H1 (cell line): Measurements from ENCODE around the gene SNTG2. TPM values are rescaled to one million over a fixed set of nuclear protein-coding genes. Genes with fewer than 3 reads are reported as not detected.

ENCODE experiments used
- CBX8 ChIP-seq: fragments of 300-800, 300-1000 bp; sonication (generic); IDR thresholded peaks from 2 replicates; pipeline ENCODE4 v1.7.1; 2016; ENCODE audit warnings: low read depth, low read length, borderline replicate concordance
- CHD2 ChIP-seq: IDR thresholded peaks from 2 replicates; pipeline ENCODE4 v1.6.1; 2012; ENCODE audit warnings: low read length, improper control_type of control experiment
- EP300 ChIP-seq, 2 experiments: IDR thresholded peaks; 1 replicate in 1 of 2; 2 replicates in 1 of 2; pipeline ENCODE4 v1.6.1; 2011 to 2012; ENCODE audit warnings: low read depth in 2 of 2, low read length in 2 of 2, mild to moderate bottlenecking in 2 of 2, borderline replicate concordance in 1 of 2, inconsistent platforms in 1 of 2, moderate library complexity in 1 of 2
- MAFK ChIP-seq: IDR thresholded peaks from 2 replicates; pipeline ENCODE4 v1.6.1; 2012; ENCODE audit warnings: low read depth, mild to moderate bottlenecking, improper control_type of control experiment, low read length
- RAD21 ChIP-seq, 2 experiments: IDR thresholded peaks in 1 of 2; conservative IDR thresholded peaks in 1 of 2; 2 replicates each; pipeline ENCODE4 v1.6.1; 2011; ENCODE audit warnings: low read depth in 2 of 2, low read length in 2 of 2, improper control_type of control experiment in 1 of 2, inconsistent platforms in 1 of 2, mild to moderate bottlenecking in 1 of 2, moderate library complexity in 1 of 2
- RFX5 ChIP-seq: IDR thresholded peaks from 2 replicates; pipeline ENCODE4 v1.6.1; 2011; ENCODE audit warnings: low read depth, low read length, improper control_type of control experiment, borderline replicate concordance
- RNF2 ChIP-seq: fragments of 200-900, 300-1000 bp; sonication (generic); IDR thresholded peaks from 2 replicates; pipeline ENCODE4 v1.7.1; 2016; ENCODE audit warnings: borderline replicate concordance, low read depth, mild to moderate bottlenecking, antibody characterized with exemption, low read length; ENCODE audit not compliant: poor library complexity, severe bottlenecking; ENCODE audit errors: missing control alignments
- TAF1 ChIP-seq: IDR thresholded peaks from 2 replicates; pipeline ENCODE4 v1.6.1; 2011; ENCODE audit warnings: mild to moderate bottlenecking, low read depth, low read length
- TCF12 ChIP-seq: IDR thresholded peaks from 2 replicates; pipeline ENCODE4 v1.6.1; 2011; ENCODE audit warnings: low read depth, mild to moderate bottlenecking, low read length
- polyA plus RNA-seq, 7 experiments: library from polyadenylated mRNA; depleted of rRNA in 3 of 7; stranded (reverse) in 5 of 7; unstranded in 2 of 7; fragments of >200 nt in 5 of 7; fragments of 200-250 nt in 2 of 7; gene quantifications; 1 replicate in 5 of 7; 2 replicates in 1 of 7; 4 replicates in 1 of 7; pipeline versions ENCODE4 v1.2.1 to v1.2.3, GENCODE V29; 2011 to 2013; ENCODE audit warnings: missing spikeins in 2 of 7, mixed read lengths in 2 of 7
- total RNA-seq: library from RNA; stranded (reverse); fragmentation: NEBNext Ultra II Directional; extraction: Animal tissue kit (Norgen Biotek cat#: 25700); gene quantifications from 2 replicates; pipeline ENCODE4 v1.2.1, GENCODE V29; 2021
- TF ChIP-seq, protein P1 (sequence below): fragments of 300-600 bp; sonication (generic); IDR thresholded peaks from 2 replicates; pipeline ENCODE4 v1.7.1; 2012; ENCODE audit warnings: low read length, moderate library complexity, mild to moderate bottlenecking, inconsistent platforms; ENCODE audit not compliant: insufficient replicate concordance

The SNTG2 gene
- total and polyA plus RNA-seq, 2 of the 8 experiments (the other 6 are each of a cell fraction or from before 2014, with no cell fraction given): 6.6 to 18.1 TPM

DNA sequence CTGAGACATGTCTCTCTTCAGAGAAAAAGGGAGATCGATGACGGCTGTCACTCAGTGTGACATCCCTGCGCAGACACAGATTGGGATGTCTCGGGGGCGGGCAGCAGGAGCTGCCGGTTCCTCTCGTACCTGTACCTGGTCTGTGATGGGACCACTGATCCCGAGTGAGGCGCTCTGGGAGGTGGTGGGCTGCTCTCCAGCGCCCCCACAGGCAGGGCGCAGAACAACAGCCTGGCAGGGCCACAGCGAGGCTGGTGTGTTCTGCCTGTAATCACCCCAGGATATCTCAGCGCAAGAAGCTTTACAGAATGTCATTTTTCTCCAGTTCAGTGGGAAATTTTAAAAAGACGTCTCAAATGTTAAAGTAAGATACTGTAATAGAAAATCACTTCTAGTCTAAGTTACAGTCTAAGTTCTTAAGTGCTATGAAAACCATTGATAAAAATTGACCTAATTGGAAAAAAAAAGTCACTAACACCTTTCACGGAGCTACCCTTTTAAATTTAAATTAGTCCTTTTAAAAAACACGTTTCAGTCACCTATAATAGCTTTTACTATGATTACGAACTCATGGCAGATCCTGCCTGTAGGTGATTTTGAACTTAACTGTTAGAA, 189.8 kb downstream of the SNTG2 start (continued):
- TF ChIP-seq RNF2 (no peak), TCF12 (no peak), CBX8 (no peak), RAD21 (IDR thresholded peaks at IDR 0.05 in 1 of 2, conservative IDR thresholded peaks at IDR 0.05 in 1 of 2; ENCODE audit: low read depth in 2 of 2, low read length in 2 of 2) (peak; percentile 69 to 71), MAFK (no peak), TAF1 (no peak), EP300 (IDR thresholded peaks at IDR 0.05; ENCODE audit: borderline replicate concordance in 1 of 2, low read depth in 2 of 2, low read length in 2 of 2) (no peak), RFX5 (no peak), CHD2 (peak; percentile 23; the same call in 1 of the 2 replicates)
- TF ChIP-seq, protein P1, sequence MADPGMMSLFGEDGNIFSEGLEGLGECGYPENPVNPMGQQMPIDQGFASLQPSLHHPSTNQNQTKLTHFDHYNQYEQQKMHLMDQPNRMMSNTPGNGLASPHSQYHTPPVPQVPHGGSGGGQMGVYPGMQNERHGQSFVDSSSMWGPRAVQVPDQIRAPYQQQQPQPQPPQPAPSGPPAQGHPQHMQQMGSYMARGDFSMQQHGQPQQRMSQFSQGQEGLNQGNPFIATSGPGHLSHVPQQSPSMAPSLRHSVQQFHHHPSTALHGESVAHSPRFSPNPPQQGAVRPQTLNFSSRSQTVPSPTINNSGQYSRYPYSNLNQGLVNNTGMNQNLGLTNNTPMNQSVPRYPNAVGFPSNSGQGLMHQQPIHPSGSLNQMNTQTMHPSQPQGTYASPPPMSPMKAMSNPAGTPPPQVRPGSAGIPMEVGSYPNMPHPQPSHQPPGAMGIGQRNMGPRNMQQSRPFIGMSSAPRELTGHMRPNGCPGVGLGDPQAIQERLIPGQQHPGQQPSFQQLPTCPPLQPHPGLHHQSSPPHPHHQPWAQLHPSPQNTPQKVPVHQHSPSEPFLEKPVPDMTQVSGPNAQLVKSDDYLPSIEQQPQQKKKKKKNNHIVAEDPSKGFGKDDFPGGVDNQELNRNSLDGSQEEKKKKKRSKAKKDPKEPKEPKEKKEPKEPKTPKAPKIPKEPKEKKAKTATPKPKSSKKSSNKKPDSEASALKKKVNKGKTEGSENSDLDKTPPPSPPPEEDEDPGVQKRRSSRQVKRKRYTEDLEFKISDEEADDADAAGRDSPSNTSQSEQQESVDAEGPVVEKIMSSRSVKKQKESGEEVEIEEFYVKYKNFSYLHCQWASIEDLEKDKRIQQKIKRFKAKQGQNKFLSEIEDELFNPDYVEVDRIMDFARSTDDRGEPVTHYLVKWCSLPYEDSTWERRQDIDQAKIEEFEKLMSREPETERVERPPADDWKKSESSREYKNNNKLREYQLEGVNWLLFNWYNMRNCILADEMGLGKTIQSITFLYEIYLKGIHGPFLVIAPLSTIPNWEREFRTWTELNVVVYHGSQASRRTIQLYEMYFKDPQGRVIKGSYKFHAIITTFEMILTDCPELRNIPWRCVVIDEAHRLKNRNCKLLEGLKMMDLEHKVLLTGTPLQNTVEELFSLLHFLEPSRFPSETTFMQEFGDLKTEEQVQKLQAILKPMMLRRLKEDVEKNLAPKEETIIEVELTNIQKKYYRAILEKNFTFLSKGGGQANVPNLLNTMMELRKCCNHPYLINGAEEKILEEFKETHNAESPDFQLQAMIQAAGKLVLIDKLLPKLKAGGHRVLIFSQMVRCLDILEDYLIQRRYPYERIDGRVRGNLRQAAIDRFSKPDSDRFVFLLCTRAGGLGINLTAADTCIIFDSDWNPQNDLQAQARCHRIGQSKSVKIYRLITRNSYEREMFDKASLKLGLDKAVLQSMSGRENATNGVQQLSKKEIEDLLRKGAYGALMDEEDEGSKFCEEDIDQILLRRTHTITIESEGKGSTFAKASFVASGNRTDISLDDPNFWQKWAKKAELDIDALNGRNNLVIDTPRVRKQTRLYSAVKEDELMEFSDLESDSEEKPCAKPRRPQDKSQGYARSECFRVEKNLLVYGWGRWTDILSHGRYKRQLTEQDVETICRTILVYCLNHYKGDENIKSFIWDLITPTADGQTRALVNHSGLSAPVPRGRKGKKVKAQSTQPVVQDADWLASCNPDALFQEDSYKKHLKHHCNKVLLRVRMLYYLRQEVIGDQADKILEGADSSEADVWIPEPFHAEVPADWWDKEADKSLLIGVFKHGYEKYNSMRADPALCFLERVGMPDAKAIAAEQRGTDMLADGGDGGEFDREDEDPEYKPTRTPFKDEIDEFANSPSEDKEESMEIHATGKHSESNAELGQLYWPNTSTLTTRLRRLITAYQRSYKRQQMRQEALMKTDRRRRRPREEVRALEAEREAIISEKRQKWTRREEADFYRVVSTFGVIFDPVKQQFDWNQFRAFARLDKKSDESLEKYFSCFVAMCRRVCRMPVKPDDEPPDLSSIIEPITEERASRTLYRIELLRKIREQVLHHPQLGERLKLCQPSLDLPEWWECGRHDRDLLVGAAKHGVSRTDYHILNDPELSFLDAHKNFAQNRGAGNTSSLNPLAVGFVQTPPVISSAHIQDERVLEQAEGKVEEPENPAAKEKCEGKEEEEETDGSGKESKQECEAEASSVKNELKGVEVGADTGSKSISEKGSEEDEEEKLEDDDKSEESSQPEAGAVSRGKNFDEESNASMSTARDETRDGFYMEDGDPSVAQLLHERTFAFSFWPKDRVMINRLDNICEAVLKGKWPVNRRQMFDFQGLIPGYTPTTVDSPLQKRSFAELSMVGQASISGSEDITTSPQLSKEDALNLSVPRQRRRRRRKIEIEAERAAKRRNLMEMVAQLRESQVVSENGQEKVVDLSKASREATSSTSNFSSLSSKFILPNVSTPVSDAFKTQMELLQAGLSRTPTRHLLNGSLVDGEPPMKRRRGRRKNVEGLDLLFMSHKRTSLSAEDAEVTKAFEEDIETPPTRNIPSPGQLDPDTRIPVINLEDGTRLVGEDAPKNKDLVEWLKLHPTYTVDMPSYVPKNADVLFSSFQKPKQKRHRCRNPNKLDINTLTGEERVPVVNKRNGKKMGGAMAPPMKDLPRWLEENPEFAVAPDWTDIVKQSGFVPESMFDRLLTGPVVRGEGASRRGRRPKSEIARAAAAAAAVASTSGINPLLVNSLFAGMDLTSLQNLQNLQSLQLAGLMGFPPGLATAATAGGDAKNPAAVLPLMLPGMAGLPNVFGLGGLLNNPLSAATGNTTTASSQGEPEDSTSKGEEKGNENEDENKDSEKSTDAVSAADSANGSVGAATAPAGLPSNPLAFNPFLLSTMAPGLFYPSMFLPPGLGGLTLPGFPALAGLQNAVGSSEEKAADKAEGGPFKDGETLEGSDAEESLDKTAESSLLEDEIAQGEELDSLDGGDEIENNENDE: no peak
